ENCODE results near the gene FTO.
"Not testable (repeated sequence)": the region's sequence is repeated elsewhere in the genome, so short reads cannot be mapped to it uniquely, and the experiment has no call there.

Gene FTO

GRCh38 chr16:53693320-53693719, 10.6 kb upstream of the FTO start:
- H3K79me2 ChIP-seq (ENCODE audit: low read length): no peaks in the 10 kb centered on the region
- no peak for TF ChIP-seq EZH2phosphoT487 (IDR thresholded peaks at IDR 0.05; ENCODE audit: low read length)
- TF ChIP-seq EZH2 (optimal IDR thresholded peaks at IDR 0.05; ENCODE audit: low read depth, low read length): no peak
- no peak for TF ChIP-seq CTCF (IDR thresholded peaks at IDR 0.05; ENCODE audit: low read length)
- no peaks in the 10 kb centered on the region for H3K9me2 ChIP-seq (replicated peaks; ENCODE audit: insufficient read depth, low read length)
- no peaks in the 10 kb centered on the region for H3K36me3 ChIP-seq (replicated peaks; ENCODE audit: insufficient read depth, low read length)
- H3K4me1 ChIP-seq (ENCODE audit: low read length): no peaks in the 10 kb centered on the region
- H3K4me3 ChIP-seq (ENCODE audit: low read length): no peak overlapping the region
- no peak overlapping the region for H2AFZ ChIP-seq (ENCODE audit: low read length)
- no peak for DNase-seq
- H3F3A ChIP-seq (ENCODE audit: insufficient read depth, low read length): no peaks in the 10 kb centered on the region
- no peaks in the 10 kb centered on the region for H3K9me3 ChIP-seq (replicated peaks; ENCODE audit: insufficient read depth, low read length)
- H3K27ac ChIP-seq (ENCODE audit: low read length): no peak overlapping the region
- H3K4me2 ChIP-seq (ENCODE audit: low read depth, low read length): no peak overlapping the region
- no peak overlapping the region for H3K9ac ChIP-seq (ENCODE audit: low read length)
- no peaks in the 10 kb centered on the region for H4K20me1 ChIP-seq (ENCODE audit: insufficient read depth, low read length)
- no peaks in the 10 kb centered on the region for H3K27me3 ChIP-seq (replicated peaks; ENCODE audit: insufficient read depth, low read length)

- TF ChIP-seq EZH2phosphoT487 (IDR thresholded peaks at IDR 0.05; ENCODE audit: low read length) (no peak), EZH2 (optimal IDR thresholded peaks at IDR 0.05; ENCODE audit: low read depth, low read length) (no peak), CTCF (IDR thresholded peaks at IDR 0.05; ENCODE audit: low read length) (no peak)
- H3K9me2 ChIP-seq (replicated peaks; ENCODE audit: insufficient read depth, low read length): no peaks in the 10 kb centered on the region
- no peaks in the 10 kb centered on the region for H3K4me1 ChIP-seq (ENCODE audit: low read length)
- H3K4me2 ChIP-seq (ENCODE audit: low read depth, low read length): no peak overlapping the region
- no peaks in the 10 kb centered on the region for H3K27me3 ChIP-seq (replicated peaks; ENCODE audit: insufficient read depth, low read length)
- H3K9me3 ChIP-seq (replicated peaks; ENCODE audit: insufficient read depth, low read length): no peaks in the 10 kb centered on the region
- no peak for DNase-seq
- no peak overlapping the region for H2AFZ ChIP-seq (ENCODE audit: low read length)
- no peak overlapping the region for H3K4me3 ChIP-seq (ENCODE audit: low read length)
- no peaks in the 10 kb centered on the region for H4K20me1 ChIP-seq (ENCODE audit: insufficient read depth, low read length)
- H3K27ac ChIP-seq (ENCODE audit: low read length): no peak overlapping the region
- no peak overlapping the region for H3K9ac ChIP-seq (ENCODE audit: low read length)
- no peaks in the 10 kb centered on the region for H3K79me2 ChIP-seq (ENCODE audit: low read length)
- no peaks in the 10 kb centered on the region for H3K36me3 ChIP-seq (replicated peaks; ENCODE audit: insufficient read depth, low read length)
- H3F3A ChIP-seq (ENCODE audit: insufficient read depth, low read length): no peaks in the 10 kb centered on the region
Measured at GRCh38 chr16:53695070-53695469, 8.9 kb upstream of the FTO start.

DNA sequence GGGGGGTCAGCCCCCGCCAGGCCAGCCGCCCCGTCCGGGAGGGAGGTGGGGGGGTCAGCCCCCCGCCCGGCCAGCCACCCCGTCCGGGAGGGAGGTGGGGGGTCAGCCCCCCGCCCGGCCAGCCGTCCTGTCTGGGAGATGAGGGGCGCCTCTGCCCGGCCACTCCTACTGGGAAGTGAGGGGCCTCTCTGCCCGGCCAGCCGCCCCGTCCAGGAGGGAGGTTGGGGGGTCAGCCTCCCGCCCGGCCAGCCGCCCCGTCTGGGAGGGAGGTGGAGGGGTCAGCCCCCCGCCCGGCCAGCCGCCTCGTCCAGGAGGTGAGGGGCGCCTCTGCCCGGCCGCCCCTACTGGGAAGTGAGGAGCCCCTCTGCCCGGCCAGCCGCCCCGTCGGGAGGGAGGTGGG, 5.7 kb upstream of the FTO start:
- DNase-seq; H3K4me2 ChIP-seq (ENCODE audit: low read depth, low read length); H3K9ac ChIP-seq (ENCODE audit: low read length); H3K79me2 ChIP-seq (ENCODE audit: low read length); H3F3A ChIP-seq (ENCODE audit: insufficient read depth, low read length); H3K4me1 ChIP-seq (ENCODE audit: low read length); H3K36me3 ChIP-seq (replicated peaks; ENCODE audit: insufficient read depth, low read length); H3K27me3 ChIP-seq (replicated peaks; ENCODE audit: insufficient read depth, low read length); H3K9me2 ChIP-seq (replicated peaks; ENCODE audit: insufficient read depth, low read length); H3K27ac ChIP-seq (ENCODE audit: low read length); H4K20me1 ChIP-seq (ENCODE audit: insufficient read depth, low read length); H2AFZ ChIP-seq (ENCODE audit: low read length); H3K4me3 ChIP-seq (ENCODE audit: low read length); H3K9me3 ChIP-seq (replicated peaks; ENCODE audit: insufficient read depth, low read length): not testable (repeated sequence)

DNA sequence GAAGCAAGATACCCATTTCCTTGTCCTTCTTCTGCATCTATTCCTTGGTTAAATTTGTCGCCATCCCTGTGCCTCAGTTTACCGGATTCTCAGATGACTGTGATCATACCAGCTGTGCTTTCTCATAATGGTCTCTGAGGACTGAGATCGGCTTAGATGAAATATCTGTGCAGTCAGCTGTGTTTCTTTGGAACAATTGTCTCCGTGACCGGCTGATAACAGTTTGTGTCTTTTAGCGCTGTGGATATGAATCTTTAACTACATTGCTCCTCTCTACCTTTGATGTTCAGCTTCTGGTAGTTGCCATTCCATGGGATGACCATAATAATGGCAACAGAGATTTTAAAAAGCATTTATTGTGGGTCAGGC, 473 bp downstream of the FTO start:
- Histone ChIP-seq H3K9me2 (replicated peaks; ENCODE audit: insufficient read depth, low read length) (no peaks in the 10 kb centered on the region), H3K27me3 (replicated peaks; ENCODE audit: insufficient read depth, low read length) (no peaks in the 10 kb centered on the region), H3K4me1 (ENCODE audit: low read length) (peaks cover 10% of the 10 kb centered on the region; the same call in 1 of the 2 replicates), H3K79me2 (ENCODE audit: low read length) (peaks cover 50% of the 10 kb centered on the region), H3K27ac (ENCODE audit: low read length) (no peak overlapping the region), H3K4me3 (ENCODE audit: low read length) (peak overlapping the region; percentile 85), H4K20me1 (ENCODE audit: insufficient read depth, low read length) (no peaks in the 10 kb centered on the region), H3K9ac (ENCODE audit: low read length) (peak overlapping the region; percentile 66), H2AFZ (ENCODE audit: low read length) (peak overlapping the region; percentile 85), H3K9me3 (replicated peaks; ENCODE audit: insufficient read depth, low read length) (no peaks in the 10 kb centered on the region), H3K4me2 (ENCODE audit: low read depth, low read length) (peak overlapping the region; percentile 74), H3K36me3 (replicated peaks; ENCODE audit: insufficient read depth, low read length) (no peaks in the 10 kb centered on the region), H3F3A (ENCODE audit: insufficient read depth, low read length) (no peaks in the 10 kb centered on the region)
- no peak for DNase-seq
- TF ChIP-seq EZH2phosphoT487 (IDR thresholded peaks at IDR 0.05; ENCODE audit: low read length) (no peak), EZH2 (optimal IDR thresholded peaks at IDR 0.05; ENCODE audit: low read depth, low read length) (no peak), CTCF (IDR thresholded peaks at IDR 0.05; ENCODE audit: low read length) (no peak)
